Fibroblast of skin of back (primary cell): Measurements from ENCODE around the gene KCNG2.

ENCODE experiments used
- DNase-seq: peaks from one replicate; pipeline ENCODE4 v3.0.0-alpha.2; 2013

Gene KCNG2

DNA sequence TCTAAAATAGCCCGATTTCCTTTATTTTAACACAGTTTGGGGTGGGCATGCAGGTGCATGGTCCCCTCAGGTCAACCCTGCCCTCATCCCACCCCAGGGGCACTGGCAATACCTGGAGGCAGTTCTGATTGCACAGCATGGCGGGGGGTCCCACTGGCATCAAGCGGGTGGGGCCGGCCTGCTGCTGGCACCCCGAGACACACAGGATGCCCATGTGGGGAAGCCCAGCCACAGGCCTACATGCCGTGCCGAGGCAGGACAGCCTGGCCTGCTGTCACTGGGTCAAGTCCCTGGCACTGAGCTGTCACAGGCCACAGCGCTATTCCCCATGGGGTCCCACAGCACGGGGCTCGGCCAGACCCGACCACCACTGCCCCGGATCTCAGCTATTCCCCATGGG, 11.9 kb upstream of the KCNG2 start:
- no peak for DNase-seq

DNA sequence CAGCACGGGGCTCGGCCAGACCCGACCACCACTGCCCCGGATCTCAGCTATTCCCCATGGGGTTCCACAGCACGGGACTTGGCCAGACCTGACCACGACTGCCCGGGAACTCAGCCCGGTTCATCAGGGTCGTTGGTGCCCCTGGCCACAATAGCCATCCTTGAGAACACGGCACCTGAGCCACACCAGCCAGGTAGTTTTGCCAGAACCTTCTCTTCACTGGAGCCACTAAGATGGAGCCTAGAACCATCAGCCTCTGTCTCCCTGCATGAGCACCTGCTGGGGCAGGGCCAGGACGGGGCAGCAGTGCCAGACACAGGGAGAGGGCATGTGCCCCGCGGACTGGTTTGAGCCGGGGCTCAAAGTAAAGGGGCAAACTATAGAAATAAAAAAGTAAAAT, 11.4 kb upstream of the KCNG2 start:
- DNase-seq = no peak

DNA sequence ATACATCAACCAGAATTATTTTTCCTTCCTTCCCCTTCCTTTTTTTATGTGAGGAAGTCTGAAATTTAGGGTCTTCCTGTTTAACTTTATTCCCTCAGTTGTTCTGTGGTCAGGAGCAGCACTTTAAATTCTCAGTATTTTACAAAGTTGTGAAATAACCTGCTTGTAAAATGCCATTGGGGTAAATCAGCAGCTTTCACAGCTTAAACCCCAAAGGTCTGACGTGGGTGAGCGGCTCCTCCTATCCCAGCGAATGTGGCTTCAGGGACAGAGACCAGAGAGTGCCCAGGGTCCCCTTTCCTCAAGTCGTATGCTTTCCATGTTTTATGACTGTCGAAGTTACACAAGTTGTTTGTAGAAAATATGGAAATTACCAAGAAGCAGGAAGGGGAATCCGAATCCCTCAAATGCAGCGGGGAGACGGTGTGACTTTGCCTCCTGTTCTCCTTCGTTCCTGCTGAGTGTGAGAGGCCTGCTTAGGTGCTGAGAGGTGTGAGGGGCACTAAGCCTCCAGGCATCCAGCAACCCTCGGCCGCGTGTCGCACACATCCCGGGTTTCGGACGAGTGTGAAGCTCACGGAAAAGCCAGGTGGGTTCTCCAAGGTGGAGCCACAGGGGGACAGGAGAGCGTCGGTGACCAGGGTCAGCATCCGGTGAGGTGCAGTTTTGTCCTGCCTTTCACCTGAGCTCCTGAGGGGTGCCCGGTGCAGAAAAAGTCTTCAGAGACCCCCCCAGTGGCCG, 10.8 kb upstream of the KCNG2 start:
- DNase-seq = no peak

DNA sequence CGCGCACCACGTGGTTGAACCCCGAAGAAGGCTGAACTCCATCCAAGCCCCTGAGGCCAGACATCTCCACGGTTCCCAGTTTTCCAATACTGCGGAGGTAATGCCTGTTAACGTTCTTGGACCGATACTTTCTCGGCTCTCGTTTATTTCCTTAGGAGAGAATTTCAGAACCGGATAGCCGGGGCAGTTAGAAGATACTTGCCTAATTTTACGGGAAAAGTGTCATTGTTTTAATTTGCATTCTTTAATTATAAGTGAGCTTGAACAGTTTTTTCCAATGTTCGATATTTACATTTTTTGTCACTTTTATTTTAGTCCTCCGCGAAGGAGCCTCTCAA, 10.2 kb upstream of the KCNG2 start:
- no peak for DNase-seq

DNA sequence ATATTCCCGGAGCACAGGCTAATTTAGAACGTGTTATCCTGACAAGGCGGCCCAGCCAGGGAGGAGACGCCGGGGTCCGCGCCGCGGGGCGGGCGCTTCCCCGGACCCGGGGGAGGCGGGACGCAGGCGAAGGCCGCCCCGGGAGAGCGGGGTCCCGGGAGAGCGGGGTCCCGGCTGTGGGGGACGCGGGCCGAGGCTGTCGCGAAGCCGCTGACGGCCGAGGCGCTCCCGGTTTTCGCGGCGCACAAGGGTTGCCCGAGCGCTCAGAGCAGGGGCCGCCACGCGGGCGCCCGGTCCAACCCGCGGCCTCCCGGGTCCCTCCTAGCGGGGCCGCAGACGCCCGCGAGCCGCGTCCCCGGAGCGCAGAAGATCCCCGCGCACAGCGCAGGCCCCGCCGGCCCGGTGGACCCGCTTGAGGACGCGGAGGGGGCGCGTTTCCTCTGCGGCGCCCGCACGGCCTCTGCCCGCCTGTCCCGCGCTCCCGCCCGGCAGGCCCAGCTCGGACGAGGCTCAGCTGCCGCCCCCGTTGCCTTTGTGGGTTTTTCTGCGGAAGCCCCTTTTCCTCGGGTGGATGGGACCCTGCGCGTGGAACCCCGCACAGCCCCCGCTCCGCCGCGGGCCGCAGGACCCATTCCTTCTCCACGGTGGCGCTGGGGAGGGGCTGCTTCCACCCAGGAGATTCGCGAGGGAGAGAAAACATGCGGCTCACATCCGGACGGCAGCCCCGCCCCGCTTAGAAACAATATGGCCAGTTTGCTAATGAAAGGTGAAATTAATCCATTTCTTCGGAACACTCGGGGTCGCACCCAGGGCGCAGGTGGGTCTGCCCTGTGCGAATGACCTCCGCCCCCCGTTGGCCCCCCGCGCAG, 9.6 kb upstream of the KCNG2 start:
- DNase-seq = no peak

DNA sequence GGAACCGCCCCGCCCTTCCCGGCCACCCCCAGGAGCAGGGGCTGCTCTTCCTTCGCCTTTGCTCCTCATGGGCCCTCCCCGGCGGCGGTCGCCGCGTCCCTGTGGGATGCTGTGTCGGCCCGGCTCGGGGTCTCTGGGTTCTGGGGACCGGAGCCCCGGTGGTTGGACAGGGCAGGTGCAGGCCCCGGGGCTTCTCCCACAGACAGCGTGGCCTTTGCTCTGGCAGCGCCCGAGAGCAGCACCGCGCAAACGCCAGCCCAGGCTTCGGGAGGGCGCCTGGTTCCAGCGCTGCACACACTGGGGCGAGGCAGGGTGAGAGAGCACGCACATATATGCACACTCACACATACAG, 9.0 kb upstream of the KCNG2 start:
- DNase-seq = no peak

DNA sequence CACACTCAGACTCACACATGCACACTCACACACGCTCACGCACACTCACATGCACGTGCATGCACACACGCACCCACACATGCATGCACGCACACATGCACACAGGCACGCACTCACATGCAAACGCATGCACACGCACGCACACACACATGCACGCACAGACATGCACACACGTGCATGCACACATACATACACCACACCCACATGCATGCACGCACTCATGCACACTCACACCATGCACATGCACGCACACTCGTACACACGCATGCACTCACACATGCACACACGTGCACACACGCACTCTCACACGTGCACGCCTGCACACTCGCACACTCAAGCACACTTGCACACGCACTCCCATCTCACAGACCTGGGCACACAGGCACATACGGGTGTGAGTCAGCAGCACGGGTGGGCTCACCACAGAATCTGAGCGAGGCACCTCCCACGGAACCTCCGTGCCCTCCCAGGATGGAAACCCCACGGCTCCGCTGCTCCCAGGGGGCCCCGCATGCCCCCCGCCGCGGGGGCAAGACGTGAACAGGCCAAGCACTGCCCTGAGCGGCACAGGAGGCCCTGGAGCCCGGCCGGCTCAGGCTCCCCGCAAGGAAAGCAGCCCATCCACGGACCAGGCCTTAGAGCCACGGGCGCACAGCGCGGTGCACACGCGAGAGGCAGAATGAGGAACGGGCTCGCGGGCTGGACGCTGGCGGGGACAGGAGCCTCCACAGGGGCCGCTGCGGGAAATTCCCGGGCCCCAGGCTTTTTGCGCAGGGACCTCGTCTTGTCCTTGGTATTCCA, 8.4 kb upstream of the KCNG2 start:
- DNase-seq = no peak

DNA sequence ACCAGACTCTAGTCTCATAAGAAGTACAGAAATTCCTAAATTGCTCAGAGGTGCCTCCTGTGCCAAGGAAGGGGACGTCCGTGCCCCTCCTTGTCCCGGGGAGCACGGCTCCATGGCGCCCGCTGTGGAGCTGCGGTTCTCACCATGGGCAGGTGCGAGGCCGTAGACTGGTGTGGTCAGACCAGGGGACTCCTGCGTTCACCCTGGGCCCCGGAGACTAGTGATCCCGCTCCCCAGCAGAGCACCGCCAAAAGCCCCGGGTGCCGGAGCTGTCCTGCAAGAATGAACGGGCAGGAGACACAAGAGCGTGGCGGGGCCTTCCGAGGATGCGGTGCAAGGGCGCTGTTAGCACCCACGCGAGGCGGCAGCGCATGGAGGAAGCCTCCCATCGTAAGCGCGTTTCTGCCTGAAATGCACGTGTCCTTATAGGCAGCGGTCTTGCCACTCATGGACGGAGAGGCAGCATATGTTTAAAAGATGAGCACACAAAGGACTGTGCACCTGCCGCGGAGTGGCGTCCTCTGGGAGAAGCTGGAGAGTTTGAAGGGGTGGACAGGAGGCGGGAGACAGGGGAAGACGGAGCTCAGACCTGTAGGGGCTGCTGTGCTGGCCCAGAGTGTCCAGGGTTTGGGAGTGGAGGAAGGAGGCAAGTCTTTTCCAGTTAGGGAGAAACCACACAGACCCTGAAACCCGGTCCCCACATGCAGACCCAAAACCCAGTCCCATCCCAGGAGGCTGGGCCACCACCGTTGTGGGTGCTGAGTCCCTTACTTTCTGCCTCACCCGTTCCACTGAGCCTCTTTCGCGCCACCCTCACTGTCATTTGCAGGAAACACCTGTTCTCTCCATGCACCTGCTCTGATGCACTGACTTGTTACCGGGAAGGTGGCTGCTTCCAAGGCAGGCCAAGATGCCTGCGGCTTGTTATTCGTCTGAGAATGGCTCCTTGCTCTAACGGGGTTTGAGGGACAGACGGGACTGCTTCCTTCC, 7.5 kb upstream of the KCNG2 start:
- DNase-seq = no peak

DNA sequence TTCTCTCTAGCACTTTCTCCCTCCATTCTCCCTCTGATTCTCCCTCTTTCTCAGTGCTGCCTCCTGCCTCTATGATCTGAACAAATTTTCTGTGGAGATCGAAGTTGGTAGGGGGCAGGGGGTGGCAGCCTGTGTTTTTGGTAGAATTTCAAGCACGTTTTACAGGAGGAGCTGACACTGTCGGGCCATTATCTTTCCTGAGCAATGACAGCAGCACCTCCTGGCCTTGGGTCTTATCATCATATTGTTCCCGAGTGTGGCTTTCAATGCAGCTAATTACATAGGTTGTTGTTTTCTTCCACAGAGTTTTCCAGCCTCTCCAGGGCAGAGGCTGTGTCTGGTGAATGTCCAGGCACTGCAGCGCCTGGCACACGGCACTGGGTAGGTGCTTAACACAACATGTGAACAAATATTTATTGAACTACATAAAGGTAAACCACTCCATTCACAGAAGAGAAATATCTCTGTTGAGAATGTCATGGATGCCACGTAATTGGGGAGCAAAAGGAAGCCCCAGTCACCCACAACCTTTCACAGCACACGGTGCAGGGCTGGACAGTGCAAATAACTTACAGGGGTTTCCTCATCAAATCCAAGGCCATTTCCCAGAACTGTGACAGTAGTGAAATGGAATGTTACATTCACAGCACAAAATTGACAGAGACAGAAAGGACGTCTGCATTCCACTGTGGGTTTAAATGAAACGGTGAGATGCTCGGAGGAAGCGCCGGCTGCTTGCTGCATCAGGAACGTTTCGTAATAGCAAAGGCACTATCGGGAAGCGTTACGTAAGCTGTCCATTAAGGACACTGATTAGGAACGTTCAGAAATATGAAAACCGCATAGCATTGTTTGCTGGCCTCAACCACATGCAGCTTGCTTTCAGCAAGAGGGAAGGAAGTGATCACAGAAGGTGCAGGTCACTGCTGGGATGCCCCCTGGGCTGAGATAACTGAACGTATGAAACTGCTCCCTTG, 6.5 kb upstream of the KCNG2 start:
- DNase-seq = peak; percentile 90

DNA sequence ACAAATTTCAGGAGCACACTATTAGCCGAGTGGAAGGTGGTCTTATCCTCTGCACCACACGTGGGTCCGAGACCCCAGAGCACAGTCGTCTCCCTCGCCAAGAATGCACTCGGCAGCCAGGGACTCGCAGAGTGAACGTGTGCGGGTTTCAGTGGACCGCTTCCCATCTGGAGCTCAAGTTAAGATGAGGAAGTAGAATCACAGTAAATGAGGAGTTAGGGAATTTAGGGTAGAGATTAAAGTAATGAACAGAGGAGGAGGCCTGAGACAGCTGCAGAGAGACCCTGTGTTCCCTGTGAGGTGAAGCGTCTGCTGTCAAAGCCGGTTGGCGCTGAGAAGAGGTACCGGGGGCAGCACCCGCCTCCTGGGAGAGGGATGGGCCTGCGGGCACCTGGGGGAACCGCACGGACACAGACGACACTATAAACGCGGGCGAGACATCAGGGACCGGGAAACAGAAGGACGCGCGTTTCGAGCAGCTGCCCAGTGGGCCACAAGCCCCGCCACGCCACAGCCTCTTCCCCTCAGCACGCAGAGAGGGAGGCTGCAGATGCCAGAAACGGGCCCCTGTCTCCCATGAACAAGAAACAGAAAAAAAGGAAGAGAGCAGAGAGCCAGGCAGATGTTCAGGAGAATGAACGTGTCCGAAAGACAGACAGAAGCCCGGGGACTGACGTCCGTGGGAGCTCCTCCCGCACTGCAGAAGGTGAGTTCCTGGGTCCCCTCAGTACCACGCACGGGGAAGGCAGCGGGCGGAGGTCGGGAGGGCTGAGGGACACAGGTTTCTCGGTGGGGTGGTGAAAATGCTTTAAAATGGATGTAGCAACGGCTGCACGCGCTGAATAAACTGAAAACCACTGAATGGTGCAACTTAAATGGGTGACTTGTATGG, 5.4 kb upstream of the KCNG2 start:
- no peak for DNase-seq

DNA sequence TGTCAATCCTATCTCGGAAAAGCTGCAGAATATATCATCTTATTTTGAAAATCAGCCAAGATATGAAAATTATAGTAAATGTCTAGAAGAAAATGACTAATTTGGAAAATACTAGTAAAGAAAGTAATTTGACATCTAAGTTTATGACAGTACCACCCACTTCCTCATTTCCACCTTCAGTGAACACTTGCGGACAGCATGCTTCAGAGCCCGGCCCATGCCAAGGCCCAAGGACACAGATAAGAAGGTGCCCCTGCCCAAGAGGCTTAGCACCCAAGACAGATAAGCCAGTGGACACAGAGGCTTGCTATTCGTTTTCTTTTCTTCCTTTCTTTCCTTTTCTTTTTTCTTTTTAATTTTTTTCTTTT, 4.8 kb upstream of the KCNG2 start:
- DNase-seq = no peak

DNA sequence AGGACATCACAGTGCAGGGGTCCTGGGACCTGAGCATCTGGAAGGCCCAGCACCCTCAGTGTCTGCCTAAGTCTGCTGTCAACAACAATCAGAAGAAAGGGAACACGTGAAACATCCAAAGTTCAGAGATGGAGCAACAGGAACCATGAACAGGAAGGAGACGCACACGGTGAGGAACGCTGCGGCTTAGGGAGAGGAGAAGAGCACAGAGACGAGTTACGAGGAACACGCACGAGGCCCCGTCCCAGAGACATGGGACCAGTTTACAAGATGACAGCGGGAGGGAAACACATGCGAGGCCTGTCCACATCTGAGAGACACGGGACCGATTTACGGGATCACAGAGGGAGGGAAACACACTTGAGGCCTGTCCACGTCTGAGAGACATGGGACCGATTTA, 2.9 kb upstream of the KCNG2 start:
- no peak for DNase-seq

DNA sequence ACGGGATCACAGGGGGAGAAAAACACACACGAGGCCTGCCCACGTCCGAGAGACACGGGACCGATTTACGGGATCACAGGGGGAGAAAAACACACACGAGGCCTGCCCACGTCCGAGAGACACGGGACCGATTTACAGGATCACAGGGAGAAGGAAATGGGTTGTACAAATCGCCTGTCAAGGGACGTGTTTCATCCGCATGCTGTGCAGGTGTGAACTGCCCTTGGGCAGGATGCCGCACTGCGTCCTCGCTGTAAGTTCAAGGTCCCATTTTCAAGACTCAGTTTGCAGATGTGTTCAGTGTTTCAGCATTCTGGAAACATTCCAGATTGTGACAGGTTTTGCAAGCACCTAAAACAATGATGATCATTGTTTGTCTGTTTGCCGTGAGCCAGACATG, 2.3 kb upstream of the KCNG2 start:
- DNase-seq = no peak

DNA sequence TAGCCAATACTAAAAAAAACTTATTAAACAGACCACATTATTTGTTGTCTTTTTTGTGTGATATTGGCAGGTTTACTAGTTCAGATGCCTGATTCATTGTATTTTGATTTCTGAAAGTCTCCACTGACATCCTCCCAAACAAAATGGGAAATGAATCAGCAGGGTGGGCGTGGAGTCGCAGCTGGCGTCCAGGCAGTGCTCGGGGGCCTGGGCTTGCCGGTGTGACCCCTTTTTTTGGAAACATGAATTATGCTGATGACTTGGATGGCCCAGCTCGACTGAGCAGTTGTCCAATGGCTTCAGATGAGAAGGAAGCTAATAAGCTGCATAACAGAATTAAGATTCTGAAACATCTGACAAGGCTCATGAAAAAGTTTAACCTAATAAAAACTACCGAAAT, 1.7 kb upstream of the KCNG2 start:
- DNase-seq = no peak

DNA sequence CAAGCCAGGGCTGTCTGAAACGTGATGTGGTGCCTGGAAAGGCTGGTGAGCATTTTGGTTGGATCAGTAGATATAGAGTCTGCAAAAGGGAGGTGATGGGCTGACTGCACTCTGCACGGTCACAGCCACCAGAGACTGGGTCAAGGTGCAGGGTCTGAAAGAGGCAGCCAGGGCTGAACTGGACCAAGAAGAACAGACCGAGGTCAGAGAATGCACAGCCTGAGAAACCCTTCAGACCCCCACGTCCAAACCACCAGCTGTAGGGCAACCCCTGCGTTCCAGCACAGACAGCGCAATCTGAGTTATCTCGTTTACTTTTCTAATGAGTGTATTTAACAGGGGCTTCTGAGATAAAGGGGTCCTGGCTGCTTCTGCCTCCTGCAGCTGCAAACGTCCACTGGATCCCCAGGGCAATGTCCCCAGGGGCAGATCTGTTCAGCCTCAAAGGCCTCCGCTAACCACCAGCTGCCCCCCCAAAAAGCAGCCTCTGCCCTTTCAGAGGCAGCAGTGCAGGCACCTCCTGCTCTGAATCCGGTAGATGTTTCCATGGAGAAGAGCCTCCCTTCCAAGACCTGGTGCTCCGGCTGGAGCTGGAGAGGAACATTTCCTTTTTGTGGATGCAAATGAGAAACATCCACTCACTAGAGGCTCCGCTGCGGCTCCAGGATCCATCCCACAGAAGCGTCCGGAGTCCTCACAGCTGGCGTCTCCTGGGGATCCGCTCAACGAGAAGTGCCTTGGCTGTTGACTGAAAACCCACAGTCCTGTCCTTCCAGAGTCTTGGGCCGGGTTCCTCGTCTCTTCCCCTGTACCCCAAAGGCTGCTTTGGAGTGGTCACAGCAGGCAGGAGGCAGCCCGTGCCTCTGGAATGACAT, 970 bp upstream of the KCNG2 start:
- no peak for DNase-seq

DNA sequence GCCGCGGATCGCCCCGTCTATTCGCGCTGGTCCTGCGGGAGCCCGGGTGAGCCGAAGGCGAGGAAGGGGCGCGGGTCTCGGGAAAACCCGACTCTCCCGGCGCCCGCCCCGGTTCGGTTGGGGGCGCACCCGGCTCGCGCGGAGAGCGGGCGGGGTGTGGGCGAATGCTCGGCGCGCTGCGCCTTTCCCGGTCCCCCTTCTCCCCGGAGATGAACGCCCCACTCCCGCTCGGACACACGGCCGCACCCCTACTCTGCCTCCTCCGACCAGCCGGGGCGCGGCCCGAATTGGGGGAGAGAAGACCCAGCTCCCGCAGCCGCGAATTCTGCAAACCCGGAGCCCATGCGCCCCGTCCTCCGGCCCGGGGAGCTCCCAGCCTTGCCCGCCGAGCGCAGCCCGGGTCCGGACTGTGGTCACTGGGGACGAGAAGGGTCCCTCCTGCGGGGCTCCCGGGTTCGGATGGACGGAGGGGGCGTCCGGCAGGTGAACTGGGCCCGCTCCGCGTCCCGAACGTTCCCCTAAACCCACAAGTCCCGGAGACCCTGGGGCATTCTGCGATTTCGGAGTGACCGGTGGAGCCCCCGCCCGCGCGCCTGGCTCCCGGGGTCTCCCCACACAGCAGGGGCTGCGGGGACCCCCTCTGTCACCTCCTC, 734 bp downstream of the KCNG2 start:
- DNase-seq = no peak

DNA sequence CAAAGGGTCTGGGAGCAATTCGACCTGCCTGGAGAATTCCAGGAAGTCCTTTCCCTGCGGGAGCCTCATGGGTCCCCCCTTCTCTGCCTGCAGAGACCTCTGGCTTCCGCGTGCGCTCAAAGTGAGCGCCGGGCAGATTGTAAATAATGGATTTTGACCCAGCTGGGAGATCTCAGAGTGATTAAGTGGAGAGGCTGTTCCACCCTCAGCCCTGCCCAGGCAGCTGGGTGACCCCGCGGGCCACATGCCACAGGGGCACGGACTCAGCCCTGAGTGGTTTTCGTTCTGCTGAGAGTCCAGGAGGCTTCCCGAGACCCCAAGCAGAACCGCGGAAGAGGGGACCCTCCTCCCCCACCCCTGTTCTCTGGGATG, 1.2 kb downstream of the KCNG2 start:
- no peak for DNase-seq

DNA sequence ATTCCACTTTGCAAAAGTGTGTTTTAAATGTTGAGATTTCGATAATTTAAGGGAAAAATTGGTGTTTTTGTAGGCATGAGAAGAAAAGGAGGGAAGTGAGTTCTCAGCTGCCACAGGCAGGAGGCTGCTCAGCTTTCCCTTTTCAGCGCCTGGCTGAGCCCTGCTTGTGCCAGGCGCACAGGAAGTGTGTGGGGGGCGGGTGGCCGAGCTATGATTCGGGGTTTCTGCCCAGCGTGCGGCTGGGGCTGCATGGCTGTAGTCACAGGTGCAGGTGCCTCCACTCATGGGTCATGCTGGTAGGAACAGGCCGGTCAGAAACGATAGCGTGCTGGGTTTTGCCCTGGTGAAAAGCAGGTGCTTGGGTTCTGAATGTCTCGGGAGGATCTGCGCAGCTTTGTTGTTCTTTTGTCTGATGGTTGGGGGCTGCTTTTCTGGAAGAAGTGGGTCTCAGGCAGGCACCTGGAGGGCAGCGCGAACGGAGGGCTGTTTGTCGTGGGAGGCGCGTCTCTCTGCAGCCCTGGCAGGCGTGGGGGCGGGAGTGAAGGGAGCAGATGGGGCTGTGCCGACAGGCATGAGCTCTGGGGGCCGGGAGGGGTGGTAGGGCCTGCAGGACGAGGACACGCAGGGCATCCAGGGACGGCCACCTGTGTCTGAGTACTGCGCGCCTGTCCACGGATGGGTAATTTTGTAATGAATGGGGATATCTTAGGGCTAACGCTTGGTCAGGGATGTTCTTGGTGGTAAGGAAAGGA, 2.1 kb downstream of the KCNG2 start:
- no peak for DNase-seq
